Panc1 (cell line): ENCODE results near the gene ZNF680.

ENCODE experiments used
- CTCF ChIP-seq: fragments of 450-650 bp; IDR thresholded peaks from 2 replicates; pipeline ENCODE4 v1.5.1; 2017; ENCODE audit warnings: mild to moderate bottlenecking
- POLR2AphosphoS5 ChIP-seq: IDR thresholded peaks from 2 replicates; pipeline ENCODE4 v1.6.1; 2012; ENCODE audit warnings: mild to moderate bottlenecking, low read depth, low read length, moderate library complexity
- REST ChIP-seq, 2 experiments: IDR thresholded peaks; 2 replicates each; pipeline ENCODE4 v1.6.1; 2011 to 2012; ENCODE audit warnings: low read depth in 2 of 2, control low read depth in 1 of 2, low read length in 1 of 2, mild to moderate bottlenecking in 1 of 2, moderate library complexity in 1 of 2; ENCODE audit not compliant: insufficient read depth in 1 of 2
- SIN3A ChIP-seq: IDR thresholded peaks from 2 replicates; pipeline ENCODE4 v1.6.1; 2012; ENCODE audit warnings: low read depth, mild to moderate bottlenecking, low read length, moderate library complexity, borderline replicate concordance; ENCODE audit not compliant: insufficient read depth
- TCF7L2 ChIP-seq: IDR thresholded peaks from 2 replicates; pipeline ENCODE4 v1.6.1; 2011; ENCODE audit warnings: mild to moderate bottlenecking, low read depth, low read length, inconsistent platforms

DNA sequence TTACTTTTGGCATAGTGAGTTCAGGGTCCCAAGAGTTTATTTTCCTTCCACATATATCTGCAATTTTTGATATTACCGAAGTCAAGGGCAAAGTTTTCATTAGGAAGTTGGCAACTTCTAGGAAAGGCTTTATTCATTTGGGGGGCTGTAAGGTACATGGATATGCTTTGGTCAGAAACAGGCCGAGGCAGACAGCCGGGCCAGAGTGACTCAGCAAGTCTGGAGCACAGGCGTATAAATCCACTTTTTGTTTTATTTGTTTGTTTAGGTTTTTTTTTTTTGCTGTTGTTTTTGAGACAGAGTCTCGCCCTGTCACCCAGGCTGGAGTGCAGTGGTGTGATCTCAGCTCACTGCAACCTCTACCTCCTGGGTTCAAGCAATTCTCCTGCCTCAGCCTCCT, 3.7 kb downstream of the ZNF680 start:
- TF ChIP-seq CTCF (no peak), POLR2AphosphoS5 (peak; percentile 31; the same call in 1 of the 2 replicates), REST (IDR thresholded peaks at IDR 0.05; ENCODE audit: insufficient read depth in 1 of 2, low read depth in 2 of 2, low read length in 1 of 2) (no peak), SIN3A (no peak), TCF7L2 (no peak)
